Measurements from ENCODE around the gene TNS1. TPM values are rescaled to one million over a fixed set of nuclear protein-coding genes. Genes with fewer than 3 reads are reported as not detected.

The TNS1 gene
- total and polyA plus RNA-seq, 4 donors = 67.0 to 377 (median 208) TPM

DNA sequence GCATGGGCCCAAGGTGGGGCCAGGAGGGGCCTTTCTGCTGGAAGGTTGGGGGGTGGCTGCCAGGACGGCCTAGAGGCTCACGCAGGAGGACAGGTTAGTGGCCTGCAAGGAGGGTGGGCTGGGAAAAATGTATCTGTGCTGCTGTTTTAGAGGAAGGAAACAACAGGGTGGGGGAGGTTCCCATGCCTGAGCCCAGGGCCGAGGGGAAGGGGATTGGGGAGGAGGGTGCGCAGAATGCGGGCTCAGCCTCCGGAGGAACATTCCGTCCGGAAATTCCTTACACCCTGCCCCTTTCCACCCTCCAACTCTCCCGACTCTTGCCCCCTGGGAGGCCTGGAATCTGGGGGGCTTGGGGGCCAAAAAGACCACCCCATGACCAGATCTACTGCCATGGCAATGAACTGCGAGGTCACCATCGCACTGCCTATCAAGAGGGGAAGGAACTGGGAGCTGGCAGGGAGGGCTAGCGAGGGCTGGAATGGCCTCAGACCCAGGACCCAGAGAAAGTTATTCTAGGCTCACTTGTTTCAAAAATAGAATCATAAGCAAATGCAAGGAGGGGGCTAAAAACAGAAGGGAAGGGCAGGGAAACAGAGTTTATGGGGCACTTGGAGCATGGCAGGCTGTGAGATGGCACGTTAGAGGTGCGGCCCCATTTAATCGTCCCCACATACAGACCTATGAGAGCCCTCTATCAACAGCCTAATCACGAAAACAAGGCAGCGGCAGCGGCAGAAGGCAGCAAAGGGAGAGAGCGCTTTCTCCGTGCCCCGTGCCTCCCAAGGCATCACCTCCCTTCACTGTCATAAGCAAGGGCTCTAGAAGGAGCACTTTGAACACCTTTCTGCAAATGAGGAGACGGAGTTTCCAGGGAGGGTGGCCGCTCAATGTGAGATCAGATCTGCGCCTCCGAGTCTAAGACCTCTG is 90.4 kb downstream of the TNS1 start:
- Histone ChIP-seq H3K4me1 (ENCODE audit: control insufficient read depth in 5 of 5, insufficient read depth in 5 of 5, low read length in 5 of 5) (peaks cover 47 to 71% (median 62%) of the 10 kb centered on the region in 5 donors), H3K36me3 (ENCODE audit: control insufficient read depth in 4 of 4, insufficient read depth in 4 of 4, low read length in 4 of 4) (peaks cover 0 to 15% (median 5%) of the 10 kb centered on the region in 4 donors), H3K9ac (ENCODE audit: insufficient read depth in 1 of 2, low read length in 2 of 2) (peak overlapping the region in 1 of 2 donors; percentile 57), H3K9me3 (ENCODE audit: control insufficient read depth in 4 of 4, insufficient read depth in 3 of 4, low read length in 3 of 4) (no peaks in the 10 kb centered on the region), H3K4me3 (no peak overlapping the region), H3K27me3 (ENCODE audit: control insufficient read depth in 3 of 3, insufficient read depth in 3 of 3, low read length in 2 of 3) (no peaks in the 10 kb centered on the region), H3K27ac (ENCODE audit: low read depth in 1 of 2, low read length in 1 of 2) (peak overlapping the region; percentile 93 to 95)
- WGBS, 2 donors = 48 to 49% methylated on average over 24 to 25 of the region's 25 CpGs
- DNase-seq (peak in 1 of 3 donors; percentile 46), ATAC-seq (ENCODE audit: insufficient read depth, low FRiP score) (no peak)
- TF ChIP-seq, protein P1, sequence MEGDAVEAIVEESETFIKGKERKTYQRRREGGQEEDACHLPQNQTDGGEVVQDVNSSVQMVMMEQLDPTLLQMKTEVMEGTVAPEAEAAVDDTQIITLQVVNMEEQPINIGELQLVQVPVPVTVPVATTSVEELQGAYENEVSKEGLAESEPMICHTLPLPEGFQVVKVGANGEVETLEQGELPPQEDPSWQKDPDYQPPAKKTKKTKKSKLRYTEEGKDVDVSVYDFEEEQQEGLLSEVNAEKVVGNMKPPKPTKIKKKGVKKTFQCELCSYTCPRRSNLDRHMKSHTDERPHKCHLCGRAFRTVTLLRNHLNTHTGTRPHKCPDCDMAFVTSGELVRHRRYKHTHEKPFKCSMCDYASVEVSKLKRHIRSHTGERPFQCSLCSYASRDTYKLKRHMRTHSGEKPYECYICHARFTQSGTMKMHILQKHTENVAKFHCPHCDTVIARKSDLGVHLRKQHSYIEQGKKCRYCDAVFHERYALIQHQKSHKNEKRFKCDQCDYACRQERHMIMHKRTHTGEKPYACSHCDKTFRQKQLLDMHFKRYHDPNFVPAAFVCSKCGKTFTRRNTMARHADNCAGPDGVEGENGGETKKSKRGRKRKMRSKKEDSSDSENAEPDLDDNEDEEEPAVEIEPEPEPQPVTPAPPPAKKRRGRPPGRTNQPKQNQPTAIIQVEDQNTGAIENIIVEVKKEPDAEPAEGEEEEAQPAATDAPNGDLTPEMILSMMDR (IDR thresholded peaks at IDR 0.05; ENCODE audit: control extremely low read depth, extremely low read depth) = no peak

DNA sequence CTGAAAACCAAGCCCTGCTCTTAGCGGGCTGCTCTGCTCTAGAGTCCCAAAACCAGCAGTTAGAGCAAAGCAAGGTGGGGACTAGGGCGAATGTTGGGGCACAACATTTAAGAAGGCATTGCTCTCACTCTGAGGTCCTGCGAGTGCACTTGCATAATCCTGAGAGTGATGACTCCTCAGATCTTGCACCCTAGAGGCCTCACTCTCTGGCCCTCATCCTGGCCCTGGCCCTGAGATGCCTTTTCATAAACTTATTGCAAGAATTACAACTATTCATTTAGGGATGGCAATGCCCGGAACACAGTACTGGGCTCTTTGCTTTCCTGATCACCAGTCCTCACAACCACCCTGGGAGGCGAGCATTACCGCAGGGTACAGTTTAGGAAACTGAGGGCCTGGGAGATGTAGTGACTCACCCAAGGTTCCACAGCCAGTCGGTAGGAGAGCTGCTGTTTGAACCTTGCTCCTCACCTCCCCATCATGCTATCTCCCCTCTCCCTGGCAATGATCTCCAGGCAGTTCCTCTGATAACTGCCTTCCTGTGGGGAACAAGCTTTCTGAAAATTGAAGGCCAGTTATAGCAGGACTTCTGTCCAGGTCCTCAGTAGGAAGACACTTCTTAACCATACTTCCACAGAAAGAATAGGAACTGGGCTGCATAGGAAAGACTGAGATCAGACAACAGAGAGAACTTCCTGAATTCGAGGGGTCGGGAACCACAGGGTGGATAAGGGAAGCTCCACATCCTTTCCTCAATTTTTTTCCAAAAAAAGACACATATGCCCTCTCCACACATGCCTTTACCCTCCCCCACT is 91.3 kb downstream of the TNS1 start:
- Histone ChIP-seq H3K27ac (ENCODE audit: low read depth in 1 of 2, low read length in 1 of 2) (peak overlapping the region; percentile 93 to 95), H3K27me3 (ENCODE audit: control insufficient read depth in 3 of 3, insufficient read depth in 3 of 3, low read length in 2 of 3) (no peaks in the 10 kb centered on the region), H3K4me1 (ENCODE audit: control insufficient read depth in 5 of 5, insufficient read depth in 5 of 5, low read length in 5 of 5) (peaks cover 40 to 73% (median 59%) of the 10 kb centered on the region in 5 donors), H3K9ac (ENCODE audit: insufficient read depth in 1 of 2, low read length in 2 of 2) (peak overlapping the region in 1 of 2 donors; percentile 50), H3K9me3 (ENCODE audit: control insufficient read depth in 4 of 4, insufficient read depth in 3 of 4, low read length in 3 of 4) (no peaks in the 10 kb centered on the region), H3K36me3 (ENCODE audit: control insufficient read depth in 4 of 4, insufficient read depth in 4 of 4, low read length in 4 of 4) (peaks cover 0 to 15% (median 5%) of the 10 kb centered on the region in 4 donors), H3K4me3 (no peak overlapping the region)
- no peak for DNase-seq
- ATAC-seq (ENCODE audit: insufficient read depth, low FRiP score) = no peak
- TF ChIP-seq, protein P1 (IDR thresholded peaks at IDR 0.05; ENCODE audit: control extremely low read depth, extremely low read depth) = no peak
- WGBS, 2 donors = 50 to 64% methylated on average over 9 of the region's 9 CpGs

DNA sequence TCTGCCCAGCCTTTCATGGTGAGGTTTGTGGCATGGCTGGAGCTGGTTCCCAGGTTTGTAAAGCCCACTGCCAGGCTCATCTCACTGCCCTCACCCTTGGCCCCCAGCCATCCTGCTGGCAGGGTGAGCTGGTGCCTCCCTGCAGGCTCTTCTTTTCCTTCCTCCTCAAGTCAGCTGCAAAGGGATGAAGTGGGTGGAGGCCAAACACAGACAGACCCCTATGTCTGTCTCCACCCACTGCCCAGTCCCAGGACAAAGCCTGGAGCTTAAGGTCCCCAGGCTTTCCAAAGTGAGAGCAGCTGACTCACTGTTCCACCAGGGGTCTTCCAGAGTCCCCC is 92.0 kb downstream of the TNS1 start:
- no peaks in the 10 kb centered on the region for H3K9me3 ChIP-seq (ENCODE audit: control insufficient read depth in 4 of 4, insufficient read depth in 3 of 4, low read length in 3 of 4)
- TF ChIP-seq, protein P1 (IDR thresholded peaks at IDR 0.05; ENCODE audit: control extremely low read depth, extremely low read depth) = no peak
- no peak for DNase-seq
- peaks cover 34 to 71% (median 59%) of the 10 kb centered on the region in 5 donors for H3K4me1 ChIP-seq (ENCODE audit: control insufficient read depth in 5 of 5, insufficient read depth in 5 of 5, low read length in 5 of 5)
- H3K27me3 ChIP-seq (ENCODE audit: control insufficient read depth in 3 of 3, insufficient read depth in 3 of 3, low read length in 2 of 3) = no peaks in the 10 kb centered on the region
- peak overlapping the region; percentile 93 to 95 for H3K27ac ChIP-seq (ENCODE audit: low read depth in 1 of 2, low read length in 1 of 2)
- no peak for ATAC-seq (ENCODE audit: insufficient read depth, low FRiP score)
- H3K4me3 ChIP-seq = no peak overlapping the region
- peak overlapping the region in 1 of 2 donors; percentile 50 for H3K9ac ChIP-seq (ENCODE audit: insufficient read depth in 1 of 2, low read length in 2 of 2)
- H3K36me3 ChIP-seq (ENCODE audit: control insufficient read depth in 4 of 4, insufficient read depth in 4 of 4, low read length in 4 of 4) = peaks cover 0 to 14% (median 5%) of the 10 kb centered on the region in 4 donors
